WTC11 (cell line): ENCODE results near the gene BRCC3. TPM values are rescaled to one million over a fixed set of nuclear protein-coding genes. Genes with fewer than 3 reads are reported as not detected.

Source experiments
- ATAC-seq: fragments of 200-7000 bp; cut with Tn5 transposase; 2 replicates; pipeline ENCODE4 v1.10.0; 2021; ENCODE audit warnings: mild to moderate bottlenecking, moderate library complexity
- CTCF ChIA-PET: fragments of 300-600 bp; sonication (Branson Sonifier 250); formaldehyde crosslinking; loops from one replicate; lab custom pipeline; 2021; ENCODE audit warnings: antibody characterized with exemption; lab: Charles Lee
- POLR2A ChIA-PET: fragments of 350-600 bp; sonication (Branson Sonifier 250); formaldehyde crosslinking; loops from one replicate; lab custom pipeline; 2021; ENCODE audit warnings: antibody characterized with exemption; lab: Charles Lee
- DNase-seq: peaks from one replicate; pipeline ENCODE4 v3.0.0; 2021; ENCODE audit warnings: low spot score
- H3K27ac Mint-ChIP-seq: 2 replicates; pipeline ENCODE4 v1.8.0; 2021; ENCODE audit warnings: mixed read lengths
- H3K27me3 Mint-ChIP-seq: 2 replicates; pipeline ENCODE4 v1.8.0; 2021; ENCODE audit warnings: low read depth, mild to moderate bottlenecking, moderate library complexity, mixed read lengths
- H3K36me3 Mint-ChIP-seq: 2 replicates; pipeline ENCODE4 v1.8.0; 2021; ENCODE audit warnings: mixed read lengths
- H3K4me1 Mint-ChIP-seq: 2 replicates; pipeline ENCODE4 v1.8.0; 2022; ENCODE audit warnings: mixed read lengths
- H3K4me3 Mint-ChIP-seq: 2 replicates; pipeline ENCODE4 v1.8.0; 2021; ENCODE audit warnings: mild to moderate bottlenecking, moderate library complexity, mixed read lengths
- H3K9me3 Mint-ChIP-seq: 2 replicates; pipeline ENCODE4 v1.8.0; 2021; ENCODE audit warnings: mixed read lengths
- E2F4 ChIP-seq: sonication (generic); formaldehyde crosslinking; IDR thresholded peaks from 2 replicates; pipeline ENCODE4 v1.8.1; 2022; ENCODE audit warnings: low read depth, mild to moderate bottlenecking, moderate library complexity, missing genetic modification reagents, borderline replicate concordance
- ETV6 ChIP-seq: sonication (generic); formaldehyde crosslinking; IDR thresholded peaks from 2 replicates; pipeline ENCODE4 v1.8.1; 2022; ENCODE audit warnings: mild to moderate bottlenecking, missing genetic modification reagents
- FOXJ3 ChIP-seq: sonication (generic); formaldehyde crosslinking; IDR thresholded peaks from 2 replicates; pipeline ENCODE4 v1.9.0; 2021; ENCODE audit warnings: missing genetic modification reagents, mild to moderate bottlenecking, borderline replicate concordance
- IRF2 ChIP-seq: sonication (generic); formaldehyde crosslinking; IDR thresholded peaks from 2 replicates; pipeline ENCODE4 v1.8.0; 2022; ENCODE audit warnings: low read depth, missing genetic modification reagents, borderline replicate concordance
- KAT7 ChIP-seq: sonication (generic); formaldehyde crosslinking; IDR thresholded peaks from 2 replicates; pipeline ENCODE4 v1.8.1; 2023; ENCODE audit warnings: missing genetic modification reagents, mild to moderate bottlenecking, borderline replicate concordance
- NR1H2 ChIP-seq: sonication (generic); formaldehyde crosslinking; IDR thresholded peaks from 2 replicates; pipeline ENCODE4 v1.9.0; 2021; ENCODE audit warnings: mild to moderate bottlenecking, moderate library complexity, missing genetic modification reagents
- NR2C2 ChIP-seq: sonication (generic); formaldehyde crosslinking; IDR thresholded peaks from 2 replicates; pipeline ENCODE4 v1.8.0; 2022; ENCODE audit warnings: mild to moderate bottlenecking, missing genetic modification reagents
- NR3C1 ChIP-seq: sonication (generic); formaldehyde crosslinking; conservative IDR thresholded peaks from 2 replicates; pipeline ENCODE4 v1.8.1; 2023; ENCODE audit warnings: low read depth, mild to moderate bottlenecking, missing genetic modification reagents
- PRDM15 ChIP-seq: sonication (generic); formaldehyde crosslinking; IDR thresholded peaks from 2 replicates; pipeline ENCODE4 v1.8.0; 2022; ENCODE audit warnings: missing genetic modification reagents
- RELA ChIP-seq: sonication (generic); formaldehyde crosslinking; IDR thresholded peaks from 2 replicates; pipeline ENCODE4 v1.8.1; 2022; ENCODE audit warnings: missing genetic modification reagents, mild to moderate bottlenecking, borderline replicate concordance
- SMAD4 ChIP-seq: sonication (generic); formaldehyde crosslinking; IDR thresholded peaks from 2 replicates; pipeline ENCODE4 v1.8.0; 2022; ENCODE audit warnings: mild to moderate bottlenecking, missing genetic modification reagents
- total RNA-seq: library from RNA; stranded (reverse); gene quantifications from 3 replicates; pipeline ENCODE4 v1.2.3, GENCODE V29; 2021
- TF ChIP-seq, protein P1 (sequence below): fragments of 250-450 bp; sonication (Bioruptor Pico); conservative IDR thresholded peaks from 2 replicates; pipeline ENCODE4 v1.9.0; 2021; ENCODE audit warnings: mild to moderate bottlenecking
- TF ChIP-seq, protein P2 (sequence below): sonication (generic); formaldehyde crosslinking; IDR thresholded peaks from 2 replicates; pipeline ENCODE4 v1.8.0; 2022; ENCODE audit warnings: mild to moderate bottlenecking, missing genetic modification reagents
- TF ChIP-seq, protein P3 (sequence below): sonication (generic); formaldehyde crosslinking; IDR thresholded peaks from 2 replicates; pipeline ENCODE4 v1.8.0; 2023; ENCODE audit warnings: mild to moderate bottlenecking, missing genetic modification reagents
- TF ChIP-seq, protein P4 (sequence below): sonication (generic); formaldehyde crosslinking; IDR thresholded peaks from 2 replicates; pipeline ENCODE4 v1.8.1; 2023; ENCODE audit warnings: mild to moderate bottlenecking, missing genetic modification reagents
- TF ChIP-seq, protein P5 (sequence below): sonication (generic); formaldehyde crosslinking; IDR thresholded peaks from 2 replicates; pipeline ENCODE4 v1.8.0; 2023; ENCODE audit warnings: missing genetic modification reagents
- TF ChIP-seq, protein P6 (sequence below): sonication (generic); formaldehyde crosslinking; IDR thresholded peaks from 2 replicates; pipeline ENCODE4 v1.8.1; 2023; ENCODE audit warnings: mild to moderate bottlenecking, moderate library complexity, missing genetic modification reagents

BRCC3 gene
- total RNA-seq, 1 experiment from 2014 or later = 19.6 TPM

GRCh38 chrX:155061760-155062159, 9.5 kb upstream of the BRCC3 start (continued):
- TF ChIP-seq PRDM15 (CRISPR knock-in tag) (no peak), RELA (no peak), NR1H2 (CRISPR knock-in tag) (no peak), KAT7 (no peak), ETV6 (no peak), NR3C1 (CRISPR knock-in tag) (no peak)
- TF ChIP-seq, protein P1, sequence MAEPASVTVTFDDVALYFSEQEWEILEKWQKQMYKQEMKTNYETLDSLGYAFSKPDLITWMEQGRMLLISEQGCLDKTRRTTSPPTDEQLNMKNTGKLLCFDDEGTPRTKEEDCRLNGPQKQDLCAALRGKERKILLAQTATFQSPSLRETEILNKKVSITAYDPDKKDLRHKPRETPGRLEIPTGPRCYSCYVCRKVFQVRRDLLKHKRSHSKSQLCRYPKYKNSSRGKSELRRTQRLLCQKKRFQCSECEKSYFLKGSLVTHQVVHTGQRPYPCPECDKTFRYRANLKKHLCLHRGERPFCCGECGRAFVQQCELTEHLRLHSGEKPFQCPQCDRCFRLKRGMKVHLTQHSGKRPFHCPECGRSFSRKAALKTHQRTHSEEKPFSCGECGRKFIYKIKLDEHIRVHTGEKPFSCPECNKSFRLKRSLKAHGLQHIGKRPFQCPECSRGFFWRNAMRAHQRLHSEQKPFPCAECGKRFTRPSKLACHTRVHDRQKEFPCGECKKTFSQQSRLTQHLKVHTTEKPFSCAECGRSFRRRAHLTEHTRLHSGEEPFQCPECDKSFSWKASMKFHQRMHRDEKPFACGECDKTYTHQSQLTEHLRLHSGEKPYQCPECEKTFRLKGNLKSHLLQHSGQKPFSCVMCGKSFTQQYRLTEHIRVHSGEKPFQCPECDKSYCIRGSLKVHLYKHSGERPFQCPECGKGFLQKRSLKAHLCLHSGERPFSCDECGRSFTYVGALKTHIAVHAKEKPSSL = no peak
- TF ChIP-seq, protein P2, sequence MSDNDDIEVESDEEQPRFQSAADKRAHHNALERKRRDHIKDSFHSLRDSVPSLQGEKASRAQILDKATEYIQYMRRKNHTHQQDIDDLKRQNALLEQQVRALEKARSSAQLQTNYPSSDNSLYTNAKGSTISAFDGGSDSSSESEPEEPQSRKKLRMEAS = no peak
- TF ChIP-seq, protein P3, sequence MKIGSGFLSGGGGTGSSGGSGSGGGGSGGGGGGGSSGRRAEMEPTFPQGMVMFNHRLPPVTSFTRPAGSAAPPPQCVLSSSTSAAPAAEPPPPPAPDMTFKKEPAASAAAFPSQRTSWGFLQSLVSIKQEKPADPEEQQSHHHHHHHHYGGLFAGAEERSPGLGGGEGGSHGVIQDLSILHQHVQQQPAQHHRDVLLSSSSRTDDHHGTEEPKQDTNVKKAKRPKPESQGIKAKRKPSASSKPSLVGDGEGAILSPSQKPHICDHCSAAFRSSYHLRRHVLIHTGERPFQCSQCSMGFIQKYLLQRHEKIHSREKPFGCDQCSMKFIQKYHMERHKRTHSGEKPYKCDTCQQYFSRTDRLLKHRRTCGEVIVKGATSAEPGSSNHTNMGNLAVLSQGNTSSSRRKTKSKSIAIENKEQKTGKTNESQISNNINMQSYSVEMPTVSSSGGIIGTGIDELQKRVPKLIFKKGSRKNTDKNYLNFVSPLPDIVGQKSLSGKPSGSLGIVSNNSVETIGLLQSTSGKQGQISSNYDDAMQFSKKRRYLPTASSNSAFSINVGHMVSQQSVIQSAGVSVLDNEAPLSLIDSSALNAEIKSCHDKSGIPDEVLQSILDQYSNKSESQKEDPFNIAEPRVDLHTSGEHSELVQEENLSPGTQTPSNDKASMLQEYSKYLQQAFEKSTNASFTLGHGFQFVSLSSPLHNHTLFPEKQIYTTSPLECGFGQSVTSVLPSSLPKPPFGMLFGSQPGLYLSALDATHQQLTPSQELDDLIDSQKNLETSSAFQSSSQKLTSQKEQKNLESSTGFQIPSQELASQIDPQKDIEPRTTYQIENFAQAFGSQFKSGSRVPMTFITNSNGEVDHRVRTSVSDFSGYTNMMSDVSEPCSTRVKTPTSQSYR (CRISPR knock-in tag) = no peak
- TF ChIP-seq, protein P4, sequence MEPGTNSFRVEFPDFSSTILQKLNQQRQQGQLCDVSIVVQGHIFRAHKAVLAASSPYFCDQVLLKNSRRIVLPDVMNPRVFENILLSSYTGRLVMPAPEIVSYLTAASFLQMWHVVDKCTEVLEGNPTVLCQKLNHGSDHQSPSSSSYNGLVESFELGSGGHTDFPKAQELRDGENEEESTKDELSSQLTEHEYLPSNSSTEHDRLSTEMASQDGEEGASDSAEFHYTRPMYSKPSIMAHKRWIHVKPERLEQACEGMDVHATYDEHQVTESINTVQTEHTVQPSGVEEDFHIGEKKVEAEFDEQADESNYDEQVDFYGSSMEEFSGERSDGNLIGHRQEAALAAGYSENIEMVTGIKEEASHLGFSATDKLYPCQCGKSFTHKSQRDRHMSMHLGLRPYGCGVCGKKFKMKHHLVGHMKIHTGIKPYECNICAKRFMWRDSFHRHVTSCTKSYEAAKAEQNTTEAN (CRISPR knock-in tag) = no peak
- TF ChIP-seq, protein P5, sequence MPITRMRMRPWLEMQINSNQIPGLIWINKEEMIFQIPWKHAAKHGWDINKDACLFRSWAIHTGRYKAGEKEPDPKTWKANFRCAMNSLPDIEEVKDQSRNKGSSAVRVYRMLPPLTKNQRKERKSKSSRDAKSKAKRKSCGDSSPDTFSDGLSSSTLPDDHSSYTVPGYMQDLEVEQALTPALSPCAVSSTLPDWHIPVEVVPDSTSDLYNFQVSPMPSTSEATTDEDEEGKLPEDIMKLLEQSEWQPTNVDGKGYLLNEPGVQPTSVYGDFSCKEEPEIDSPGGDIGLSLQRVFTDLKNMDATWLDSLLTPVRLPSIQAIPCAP (CRISPR knock-in tag) = no peak

- DNase-seq = no peak
- H3K4me1 Mint-ChIP-seq = peaks cover 8% of the 10 kb centered on the region
- peaks cover 2% of the 10 kb centered on the region; the same call in 1 of the 2 replicates for H3K36me3 Mint-ChIP-seq
- no peak for ATAC-seq
- H3K4me3 Mint-ChIP-seq = no peak overlapping the region
- POLR2A ChIA-PET = no interaction called here
- H3K27ac Mint-ChIP-seq = peak overlapping the region; percentile 41; the same call in 1 of the 2 replicates
- CTCF ChIA-PET = no interaction called here
- TF ChIP-seq FOXJ3 (CRISPR knock-in tag) = no peak
- TF ChIP-seq, protein P6, sequence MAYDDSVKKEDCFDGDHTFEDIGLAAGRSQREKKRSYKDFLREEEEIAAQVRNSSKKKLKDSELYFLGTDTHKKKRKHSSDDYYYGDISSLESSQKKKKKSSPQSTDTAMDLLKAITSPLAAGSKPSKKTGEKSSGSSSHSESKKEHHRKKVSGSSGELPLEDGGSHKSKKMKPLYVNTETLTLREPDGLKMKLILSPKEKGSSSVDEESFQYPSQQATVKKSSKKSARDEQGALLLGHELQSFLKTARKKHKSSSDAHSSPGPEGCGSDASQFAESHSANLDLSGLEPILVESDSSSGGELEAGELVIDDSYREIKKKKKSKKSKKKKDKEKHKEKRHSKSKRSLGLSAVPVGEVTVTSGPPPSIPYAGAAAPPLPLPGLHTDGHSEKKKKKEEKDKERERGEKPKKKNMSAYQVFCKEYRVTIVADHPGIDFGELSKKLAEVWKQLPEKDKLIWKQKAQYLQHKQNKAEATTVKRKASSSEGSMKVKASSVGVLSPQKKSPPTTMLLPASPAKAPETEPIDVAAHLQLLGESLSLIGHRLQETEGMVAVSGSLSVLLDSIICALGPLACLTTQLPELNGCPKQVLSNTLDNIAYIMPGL = no peak
- no peak for TF ChIP-seq IRF2 (CRISPR knock-in tag)
- no peak for TF ChIP-seq SMAD4 (CRISPR knock-in tag)
- no peak for TF ChIP-seq NR2C2
- TF ChIP-seq E2F4 (CRISPR knock-in tag) = no peak
- H3K9me3 Mint-ChIP-seq = no peaks in the 10 kb centered on the region
- no peaks in the 10 kb centered on the region for H3K27me3 Mint-ChIP-seq
Measured at GRCh38 chrX:155065035-155065734, 6.1 kb upstream of the BRCC3 start.
